NCI-H1105 treated with DMSO at 0.1 percent for 48 hours (cell line): ENCODE data around the gene CCNL1.
A peak's percentile ranks its signal among the peaks of the same experiment; 100 is the strongest.
"Not testable (repeated sequence)": the region's sequence is repeated elsewhere in the genome, so short reads cannot be mapped to it uniquely, and the experiment has no call there.

Experiments used
- DNase-seq: peaks from one replicate; lab custom pipeline; 2025; lab: John Stamatoyannopoulos, UW

Gene CCNL1

GRCh38 chr3:157159762-157160657 lies at the start of gene CCNL1:
CCNL1 (minus strand) TSS chr3:157160147; CDS start chr3:157160094, 53 bp downstream.
- DNase-seq = peak; percentile 97

- no peak for DNase-seq
Measured at GRCh38 chr3:157204880-157205279, 44.9 kb upstream of the CCNL1 start.

GRCh38 chr3:157204431-157204830 lies 44.5 kb upstream of the CCNL1 start:
- DNase-seq = peak; percentile 46

GRCh38 chr3:157201648-157202278 lies 41.8 kb upstream of the CCNL1 start:
- peak; percentile 63 for DNase-seq

- DNase-seq = no peak
Measured at GRCh38 chr3:157199841-157200240, 39.9 kb upstream of the CCNL1 start.

- DNase-seq = no peak
Measured at GRCh38 chr3:157195965-157196364, 36.0 kb upstream of the CCNL1 start.

- DNase-seq = not testable (repeated sequence)
Measured at GRCh38 chr3:157191149-157191548, 31.2 kb upstream of the CCNL1 start.

- no peak for DNase-seq
Measured at GRCh38 chr3:157190380-157190872, 30.5 kb upstream of the CCNL1 start.

DNA sequence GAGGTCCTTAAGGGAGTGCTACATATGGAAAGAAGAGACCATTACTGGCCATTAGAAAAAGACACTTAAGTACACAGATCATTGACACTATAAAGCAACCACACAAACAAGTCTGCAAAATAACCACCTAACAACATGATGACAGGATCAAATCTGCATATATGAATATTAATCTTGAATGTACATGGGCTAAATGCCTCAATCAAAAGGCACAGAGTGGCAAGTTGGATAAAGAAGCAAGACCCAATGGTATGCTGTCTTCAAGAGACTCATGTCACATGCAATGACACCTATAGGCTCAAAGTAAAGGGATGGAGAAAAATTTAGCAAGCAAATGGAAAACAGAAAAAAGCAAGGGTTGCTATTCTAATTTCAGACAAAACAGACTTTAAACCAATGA lies 28.4 kb upstream of the CCNL1 start:
- no peak for DNase-seq

GRCh38 chr3:157182879-157183278 lies 22.9 kb upstream of the CCNL1 start:
- DNase-seq = no peak

GRCh38 chr3:157180262-157180661 lies 20.3 kb upstream of the CCNL1 start:
- no peak for DNase-seq

DNA sequence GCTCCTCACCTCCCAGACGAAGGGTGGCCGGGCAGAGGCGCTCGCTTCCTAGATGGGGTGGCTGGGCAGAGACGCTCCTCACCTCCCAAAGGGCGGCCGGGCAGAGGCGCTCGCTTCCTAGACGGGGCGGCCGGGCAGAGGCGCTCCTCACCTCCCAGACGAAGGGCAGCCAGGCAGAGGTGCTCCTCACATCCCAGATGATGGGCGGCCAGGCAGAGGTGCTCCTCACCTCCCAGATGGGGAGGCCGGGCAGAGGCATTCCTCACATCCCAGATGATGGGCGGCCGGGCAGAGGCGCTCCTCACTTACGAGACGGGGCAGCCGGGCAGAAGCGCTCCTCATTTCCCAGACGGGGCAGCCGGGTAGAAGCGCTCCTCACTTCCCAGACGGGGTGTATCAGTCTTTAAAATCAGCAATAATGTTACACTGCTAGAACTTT lies 19.4 kb upstream of the CCNL1 start:
- DNase-seq = no peak

- DNase-seq = not testable (repeated sequence)
Measured at GRCh38 chr3:157178503-157179364, 18.8 kb upstream of the CCNL1 start.

DNA sequence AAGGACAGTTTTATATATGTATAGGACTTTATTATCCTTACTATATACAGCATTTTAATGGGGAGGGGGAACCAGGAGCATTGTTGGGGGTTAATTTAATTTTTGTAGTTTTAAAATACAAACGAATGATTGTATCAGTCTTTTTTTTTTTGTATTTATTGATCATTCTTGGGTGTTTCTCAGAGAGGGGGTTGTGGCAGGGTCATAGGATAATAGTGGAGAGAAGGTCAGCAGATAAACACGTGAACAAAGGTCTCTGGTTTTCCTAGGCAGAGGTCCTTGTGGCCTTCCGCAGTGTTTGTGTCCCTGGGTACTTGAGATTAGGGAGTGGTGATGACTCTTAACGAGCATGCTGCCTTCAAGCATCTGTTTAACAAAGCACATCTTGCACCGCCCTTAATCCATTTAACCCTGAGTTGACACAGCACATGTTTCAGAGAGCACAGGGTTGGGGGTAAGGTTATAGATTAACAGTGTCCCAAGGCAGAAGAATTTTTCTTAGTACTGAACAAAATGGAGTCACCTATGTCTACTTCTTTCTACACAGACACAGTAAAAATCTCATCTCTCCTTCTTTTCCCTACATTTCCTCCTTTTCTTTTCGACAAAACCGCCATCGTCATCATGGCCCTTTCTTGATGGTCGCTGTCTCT lies 18.0 kb upstream of the CCNL1 start:
- DNase-seq = not testable (repeated sequence)

GRCh38 chr3:157176934-157177333 lies 17.0 kb upstream of the CCNL1 start:
- DNase-seq = no peak

DNA sequence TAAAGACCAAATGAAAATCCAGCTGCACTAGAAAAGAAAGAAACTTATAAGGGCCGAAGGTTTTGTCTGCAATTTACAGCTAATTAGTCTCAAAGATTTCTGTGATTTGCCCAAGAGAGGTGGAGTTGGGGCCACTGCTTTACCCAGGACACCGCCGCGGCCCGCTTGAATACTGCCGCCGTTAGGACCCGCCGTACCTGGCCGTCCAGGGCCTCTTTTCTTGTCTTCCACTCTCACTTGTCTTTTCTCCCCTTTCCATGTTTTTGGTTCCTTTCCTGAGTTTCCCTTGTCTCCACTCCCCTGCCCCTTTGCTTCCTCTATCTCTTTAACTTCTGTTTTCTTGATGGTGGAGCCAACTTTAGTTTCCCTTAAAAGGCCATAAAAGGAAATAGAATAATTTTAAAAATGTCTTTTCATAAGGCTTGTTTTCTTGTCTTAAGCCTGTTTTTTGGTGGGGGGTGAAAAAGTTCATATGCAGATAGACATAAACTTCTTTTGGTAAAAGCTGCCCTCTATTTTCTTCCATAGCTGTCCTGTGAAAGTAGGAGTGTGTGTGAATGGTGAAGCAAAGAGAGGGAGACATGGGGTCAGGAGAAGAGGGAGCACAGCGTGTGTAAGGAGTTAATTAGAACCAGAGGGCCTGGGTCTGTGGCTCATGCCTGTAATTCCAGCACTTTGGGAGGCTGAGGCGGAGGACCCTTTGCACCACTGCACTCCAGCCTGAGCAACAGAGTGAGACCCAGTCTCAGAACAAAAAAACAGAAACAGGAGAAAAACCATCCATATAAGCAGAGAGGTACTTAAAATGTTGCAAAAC lies 16.0 kb upstream of the CCNL1 start:
- peak; percentile 54 for DNase-seq

DNA sequence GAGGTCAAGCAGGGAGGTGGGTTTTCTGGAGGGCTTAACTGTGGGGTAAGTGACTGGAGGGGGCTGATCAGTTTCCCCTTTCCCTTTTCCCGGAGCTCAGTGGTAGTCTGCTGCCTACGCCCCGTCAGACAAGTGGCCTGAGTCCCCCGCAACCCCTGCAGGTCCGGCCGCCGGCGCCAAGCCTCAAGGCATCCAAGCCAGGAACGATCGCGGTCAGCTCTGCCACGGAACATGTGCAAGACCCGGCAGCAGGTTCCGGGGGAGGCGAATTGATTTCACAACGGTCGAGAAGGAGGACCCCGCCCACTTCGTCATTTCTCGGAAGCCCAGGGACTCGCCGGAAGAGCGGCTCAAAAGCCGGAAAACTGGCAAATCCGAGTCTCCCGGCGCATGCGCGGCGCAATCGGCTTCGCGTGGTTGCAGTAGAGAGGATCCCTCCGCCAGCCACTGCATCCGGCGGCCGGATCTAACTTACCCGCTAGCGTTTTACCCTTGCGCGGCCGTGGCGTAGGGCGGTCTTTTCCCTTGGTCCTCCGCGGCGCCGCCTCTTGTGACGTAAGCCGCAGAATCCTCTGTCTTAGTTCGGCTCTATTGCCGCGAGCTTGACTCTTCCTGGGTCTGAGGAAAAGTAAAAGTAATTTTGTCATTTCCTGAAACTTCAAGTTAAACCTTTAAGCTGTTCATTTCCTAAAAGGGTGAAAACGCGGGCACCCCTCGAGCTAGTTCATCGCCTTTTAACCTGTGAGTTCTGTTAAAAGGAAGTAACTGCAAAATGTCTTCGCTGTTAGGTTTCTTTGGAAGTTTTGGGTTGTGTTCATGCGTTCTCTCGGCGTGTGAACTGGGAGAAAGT lies 14.9 kb upstream of the CCNL1 start:
- peak; percentile 100 for DNase-seq

- no peak for DNase-seq
Measured at GRCh38 chr3:157174290-157174648, 14.3 kb upstream of the CCNL1 start.

GRCh38 chr3:157173343-157173742 lies 13.4 kb upstream of the CCNL1 start:
- not testable (repeated sequence) for DNase-seq

- DNase-seq = no peak
Measured at GRCh38 chr3:157172746-157173145, 12.8 kb upstream of the CCNL1 start.
